Bronchial epithelial cell (primary cell): ENCODE measurements around the gene SEBOX. TPM values are rescaled to one million over a fixed set of nuclear protein-coding genes. Genes with fewer than 3 reads are reported as not detected.

Experiments used
- DNase-seq: peaks from one replicate; pipeline ENCODE4 v3.0.0-alpha.2; 2010; ENCODE audit warnings: low read depth
- FAIRE-seq: peaks from 2 replicates; lab custom pipeline; 2011; peaks lifted over from hg19 to GRCh38; lab: Jason Lieb, UNC
- H3K27me3 ChIP-seq: 2 replicates; pipeline ENCODE4 v1.5.1; 2011; ENCODE audit warnings: low read length; ENCODE audit not compliant: control insufficient read depth, insufficient read depth
- H3K36me3 ChIP-seq: 2 replicates; pipeline ENCODE4 v1.5.1; 2011; ENCODE audit warnings: low read length; ENCODE audit not compliant: control insufficient read depth, insufficient read depth
- H3K4me3 ChIP-seq: 2 replicates; pipeline ENCODE4 v1.5.1; 2011; ENCODE audit warnings: mild to moderate bottlenecking, low read depth, low read length, control low read depth
- total RNA-seq: library from RNA; depleted of rRNA; stranded (reverse); fragments of >200 nt; gene quantifications from 2 replicates; pipeline ENCODE4 v1.2.1, GENCODE V29; 2014
- TF ChIP-seq, protein P1 (sequence below): IDR thresholded peaks from 2 replicates; pipeline ENCODE4 v1.5.1; 2011; ENCODE audit warnings: mild to moderate bottlenecking, moderate library complexity, low read length, control low read depth, inconsistent platforms; ENCODE audit not compliant: insufficient read depth, severe bottlenecking

The SEBOX gene
- total RNA-seq, 1 donor from 2014 or later = not detected

DNA sequence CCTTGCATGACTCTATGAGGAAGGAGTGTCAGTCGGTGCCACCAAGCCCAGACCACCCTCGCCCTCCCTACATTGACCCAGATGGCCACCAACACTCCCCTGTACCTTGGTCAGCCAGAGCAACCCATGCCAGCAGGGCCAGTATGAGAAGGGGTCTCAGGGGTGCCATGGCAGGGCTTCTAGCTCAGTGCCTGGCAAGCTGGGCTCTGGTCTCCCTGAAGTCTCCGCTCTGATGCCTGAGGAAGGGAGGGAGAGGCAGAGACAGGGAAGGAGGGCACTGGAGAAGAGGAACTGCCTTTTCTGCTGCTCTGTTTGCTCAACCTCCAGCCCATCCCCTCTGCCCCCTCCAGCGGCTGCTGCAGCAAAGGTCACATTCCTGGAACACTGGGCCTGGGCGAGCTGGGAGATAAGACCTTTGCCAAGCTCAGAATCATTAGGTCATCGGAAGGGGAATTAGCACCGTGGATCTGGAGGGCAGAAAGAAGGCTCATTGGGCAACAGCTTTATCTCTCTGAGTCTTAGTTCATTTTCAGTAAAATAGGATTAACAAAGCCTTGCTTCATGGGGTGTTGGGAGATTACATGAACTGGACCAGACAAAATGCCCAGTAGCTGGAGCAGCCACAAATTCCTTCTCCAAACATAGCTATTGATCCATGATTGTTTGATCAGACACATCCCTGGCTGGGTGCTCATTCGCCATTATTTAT, 5.2 kb upstream of the SEBOX start, which contains the start of gene VTN:
Gene VTN, minus strand, starts transcription at position 273 of the 709 bp plus-strand sequence. Its CDS starts 104 bp downstream, at position 169.
- TF ChIP-seq, protein P1, sequence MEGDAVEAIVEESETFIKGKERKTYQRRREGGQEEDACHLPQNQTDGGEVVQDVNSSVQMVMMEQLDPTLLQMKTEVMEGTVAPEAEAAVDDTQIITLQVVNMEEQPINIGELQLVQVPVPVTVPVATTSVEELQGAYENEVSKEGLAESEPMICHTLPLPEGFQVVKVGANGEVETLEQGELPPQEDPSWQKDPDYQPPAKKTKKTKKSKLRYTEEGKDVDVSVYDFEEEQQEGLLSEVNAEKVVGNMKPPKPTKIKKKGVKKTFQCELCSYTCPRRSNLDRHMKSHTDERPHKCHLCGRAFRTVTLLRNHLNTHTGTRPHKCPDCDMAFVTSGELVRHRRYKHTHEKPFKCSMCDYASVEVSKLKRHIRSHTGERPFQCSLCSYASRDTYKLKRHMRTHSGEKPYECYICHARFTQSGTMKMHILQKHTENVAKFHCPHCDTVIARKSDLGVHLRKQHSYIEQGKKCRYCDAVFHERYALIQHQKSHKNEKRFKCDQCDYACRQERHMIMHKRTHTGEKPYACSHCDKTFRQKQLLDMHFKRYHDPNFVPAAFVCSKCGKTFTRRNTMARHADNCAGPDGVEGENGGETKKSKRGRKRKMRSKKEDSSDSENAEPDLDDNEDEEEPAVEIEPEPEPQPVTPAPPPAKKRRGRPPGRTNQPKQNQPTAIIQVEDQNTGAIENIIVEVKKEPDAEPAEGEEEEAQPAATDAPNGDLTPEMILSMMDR = no peak
- no peaks in the 10 kb centered on the region for H3K36me3 ChIP-seq
- DNase-seq = no peak
- H3K4me3 ChIP-seq = no peak within 1 kb of the TSS
- no peak for FAIRE-seq
- peaks cover 17% of the 10 kb centered on the region for H3K27me3 ChIP-seq

DNA sequence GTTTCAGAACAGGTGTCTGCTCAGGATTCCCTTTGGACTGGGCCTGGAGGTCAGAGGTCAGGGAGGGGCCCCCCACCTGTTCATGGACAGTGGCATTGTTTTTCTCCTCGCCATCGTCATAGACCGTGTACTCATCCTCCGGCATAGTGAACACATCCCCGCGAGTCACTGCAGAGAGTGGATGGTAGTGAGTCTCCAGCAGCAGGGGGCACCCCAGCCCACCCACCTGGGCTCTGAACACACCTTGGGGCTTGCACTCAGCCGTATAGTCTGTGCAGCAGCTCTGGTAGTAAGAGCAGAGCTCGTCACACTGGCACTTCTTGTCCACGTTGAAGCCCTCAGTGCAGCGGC, 4.7 kb upstream of the SEBOX start:
- Histone ChIP-seq H3K27me3 (peaks cover 17% of the 10 kb centered on the region), H3K4me3 (no peak overlapping the region), H3K36me3 (peaks cover under 1% of the 10 kb centered on the region)
- DNase-seq (no peak), FAIRE-seq (no peak)
- TF ChIP-seq, protein P1 = no peak

DNA sequence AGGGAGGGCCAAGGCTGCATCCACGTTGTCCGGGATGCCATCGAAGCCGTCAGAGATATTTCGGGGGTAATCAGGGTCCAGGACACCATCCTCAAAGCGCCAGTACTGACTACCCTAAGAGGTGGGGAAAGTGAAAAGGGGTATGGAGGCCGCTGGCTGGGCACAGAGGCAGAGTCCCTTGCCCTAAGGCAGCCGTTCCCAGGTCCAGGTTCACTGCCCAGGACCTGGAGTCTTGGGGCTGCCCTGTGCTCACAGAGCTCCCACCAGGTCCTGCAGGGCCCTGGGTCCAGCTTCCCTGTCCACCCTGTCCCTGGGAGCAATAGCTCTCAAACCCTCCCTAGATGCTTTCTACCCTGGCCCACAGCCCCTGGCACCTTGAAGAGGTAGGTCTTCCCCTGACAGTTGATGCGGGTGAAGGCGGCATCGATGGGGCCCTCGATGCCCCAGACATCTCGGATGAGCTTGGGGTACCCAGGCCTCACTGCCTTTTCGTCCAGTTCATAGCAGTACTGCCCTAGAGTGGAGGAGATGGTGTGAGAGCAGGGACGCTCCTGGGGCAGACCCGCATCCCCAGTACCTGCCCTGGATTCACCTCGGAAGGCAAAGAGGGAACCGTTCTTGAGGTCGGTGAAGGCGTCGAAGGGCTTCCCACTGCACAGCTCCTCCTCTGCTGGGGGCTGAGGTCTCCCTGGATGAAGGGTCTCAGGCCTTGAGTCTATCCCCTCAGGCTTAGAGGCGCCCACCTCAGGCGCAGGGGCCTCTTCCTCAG, 4.1 kb upstream of the SEBOX start:
- peaks cover 17% of the 10 kb centered on the region for H3K27me3 ChIP-seq
- no peak overlapping the region for H3K4me3 ChIP-seq
- peaks cover 2% of the 10 kb centered on the region for H3K36me3 ChIP-seq
- no peak for DNase-seq
- FAIRE-seq = no peak
- TF ChIP-seq, protein P1 = no peak

DNA sequence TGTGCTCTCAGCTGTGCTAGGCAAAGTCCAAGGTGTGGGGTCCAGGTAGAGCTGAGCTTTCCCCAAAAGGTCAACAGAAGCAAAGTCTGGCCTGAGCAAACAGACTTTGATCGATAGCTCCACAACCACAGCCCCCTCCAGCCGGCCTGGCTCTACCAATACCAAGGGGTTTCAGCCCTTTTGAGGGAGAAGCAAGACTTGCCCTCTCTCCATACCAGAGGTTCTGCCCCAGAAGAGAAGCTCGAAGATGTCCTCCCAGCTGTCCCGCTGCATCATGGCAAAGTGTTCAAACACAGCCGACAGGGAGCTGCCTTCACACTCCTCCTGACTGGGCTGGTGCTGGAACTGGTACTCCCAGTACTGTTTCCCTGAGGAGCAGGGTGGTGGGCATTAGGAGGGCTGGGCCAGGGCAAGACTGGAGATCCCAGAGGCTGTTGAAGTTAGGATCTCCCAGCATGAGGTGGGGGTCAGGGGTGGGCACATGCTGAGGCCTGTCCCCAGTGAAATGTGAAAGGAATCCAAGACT, 3.4 kb upstream of the SEBOX start:
- H3K27me3 ChIP-seq = peaks cover 17% of the 10 kb centered on the region
- no peak for DNase-seq
- H3K4me3 ChIP-seq = no peak overlapping the region
- peaks cover 2% of the 10 kb centered on the region for H3K36me3 ChIP-seq
- TF ChIP-seq, protein P1 = no peak
- no peak for FAIRE-seq

DNA sequence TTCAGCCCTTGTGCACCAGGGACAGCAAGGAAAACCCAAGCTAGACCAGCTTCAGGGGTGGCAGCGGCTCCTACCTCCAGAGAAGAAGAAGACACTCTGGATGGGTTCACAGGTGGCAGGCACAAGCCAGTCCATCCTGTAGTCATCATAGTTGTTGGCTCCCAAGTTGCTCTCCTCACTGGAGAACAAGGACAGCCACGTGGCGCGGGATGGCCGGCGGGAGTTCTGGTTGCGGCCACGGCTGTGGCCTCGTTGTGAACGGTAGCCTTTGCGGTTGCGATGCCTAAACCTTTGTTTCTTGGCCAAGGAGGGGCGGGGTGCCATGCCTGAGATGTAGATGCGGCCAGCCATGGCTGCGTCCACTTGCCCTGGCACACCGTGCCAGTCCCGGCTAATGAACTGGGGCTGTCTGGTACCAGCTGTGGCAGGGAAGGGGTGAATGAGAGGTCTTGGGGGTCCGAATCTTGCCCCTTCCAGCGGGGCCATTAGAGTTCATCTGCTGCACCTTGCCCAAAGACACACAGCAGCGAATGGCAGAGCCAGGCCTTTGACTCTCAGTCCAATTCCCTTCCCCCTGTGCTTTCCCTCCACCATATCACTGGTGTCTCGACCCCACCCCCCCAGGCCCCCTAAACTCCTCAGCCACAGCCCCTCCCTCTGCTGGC, 2.8 kb upstream of the SEBOX start:
- Histone ChIP-seq H3K4me3 (no peak overlapping the region), H3K36me3 (peaks cover 2% of the 10 kb centered on the region), H3K27me3 (peaks cover 11% of the 10 kb centered on the region)
- no peak for FAIRE-seq
- no peak for DNase-seq
- TF ChIP-seq, protein P1 = no peak
